MCF 10A (cell line): Measurements from ENCODE around the gene SETBP1. TPM values are rescaled to one million over a fixed set of nuclear protein-coding genes. Genes with fewer than 3 reads are reported as not detected.

Experiments
- BruUV-seq: library from RNA; stranded (reverse); fragments of 400-500 nt; replicated peaks from 2 replicates; lab custom pipeline; 2021; lab: Mats Ljungman, UMichigan
- CTCF ChIA-PET: fragments of 300-600 bp; sonication (Branson Sonifier 250); formaldehyde crosslinking; extraction: SDS; loops from one replicate; lab custom pipeline; 2021; ENCODE audit warnings: antibody characterized with exemption, inconsistent platforms; lab: Yijun Ruan, JAX
- POLR2A ChIA-PET: fragments of 300-600, 350-650 bp; sonication (Branson Sonifier 250); formaldehyde crosslinking; extraction: SDS; loops from one replicate; lab custom pipeline; 2020; ENCODE audit warnings: antibody characterized with exemption, inconsistent platforms; lab: Yijun Ruan, JAX
- DNase-seq: peaks from one replicate; pipeline ENCODE4 v3.0.0-alpha.2; 2018; ENCODE audit not compliant: unreplicated experiment
- H3K27ac Mint-ChIP-seq: one replicate; pipeline ENCODE4 v1.8.0; 2022; ENCODE audit warnings: mild to moderate bottlenecking, low read depth, mixed read lengths; ENCODE audit not compliant: unreplicated experiment
- H3K27me3 Mint-ChIP-seq: one replicate; pipeline ENCODE4 v1.8.0; 2022; ENCODE audit warnings: mixed read lengths; ENCODE audit not compliant: insufficient read depth, unreplicated experiment
- H3K36me3 Mint-ChIP-seq: one replicate; pipeline ENCODE4 v1.8.0; 2022; ENCODE audit warnings: mild to moderate bottlenecking, moderate library complexity, mixed read lengths; ENCODE audit not compliant: insufficient read depth, unreplicated experiment
- H3K4me1 Mint-ChIP-seq: one replicate; pipeline ENCODE4 v1.8.0; 2022; ENCODE audit warnings: mixed read lengths; ENCODE audit not compliant: insufficient read depth, unreplicated experiment
- H3K4me3 Mint-ChIP-seq: one replicate; pipeline ENCODE4 v1.8.0; 2022; ENCODE audit warnings: mild to moderate bottlenecking, moderate library complexity, mixed read lengths; ENCODE audit not compliant: unreplicated experiment
- H3K9me3 Mint-ChIP-seq: one replicate; pipeline ENCODE4 v1.8.0; 2022; ENCODE audit warnings: mixed read lengths; ENCODE audit not compliant: unreplicated experiment
- CTCF ChIP-seq: fragments of 200-600 bp; IDR thresholded peaks from one replicate; pipeline ENCODE4 v1.8.0; 2022; ENCODE audit warnings: antibody characterized with exemption, mild to moderate bottlenecking; ENCODE audit not compliant: unreplicated experiment
- intact Hi-C: fragments of 100-400 bp; cut with micrococcal nuclease; formaldehyde crosslinking; loops from 2 replicates; pipeline ENCODE4 v1.14.1; 2022
- total RNA-seq: library from RNA; stranded (reverse); gene quantifications from 2 replicates; pipeline ENCODE4 v1.2.3, GENCODE V29; 2022

The SETBP1 gene
- total RNA-seq, 1 experiment from 2014 or later, result 4.8 TPM

GRCh38 chr18:44783371-44783770, 102.7 kb downstream of the SETBP1 start:
- H3K4me1 Mint-ChIP-seq, result no peaks in the 10 kb centered on the region
- TF ChIP-seq CTCF, result no peak
- CTCF ChIA-PET, result no interaction called here

DNA sequence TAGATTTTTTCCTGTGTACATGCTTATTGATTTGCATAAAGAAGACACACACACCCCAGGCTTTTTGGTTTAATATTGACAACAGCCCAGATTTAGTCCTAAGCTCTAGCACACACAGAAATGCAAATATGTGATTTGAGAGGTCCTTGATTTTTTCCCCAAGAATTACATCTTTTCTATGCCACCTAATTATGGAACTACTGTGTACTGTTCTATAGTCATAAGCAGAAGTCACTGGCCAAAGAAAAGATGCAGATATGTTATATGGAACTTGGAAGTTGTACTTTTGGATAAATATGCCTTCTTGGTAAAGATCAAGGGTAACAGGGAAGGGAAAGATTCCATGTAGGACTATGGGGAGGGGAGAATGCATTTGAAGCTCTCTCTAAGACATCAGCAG, 105.6 kb downstream of the SETBP1 start:
- Mint-ChIP-seq H3K27me3 (no peaks in the 10 kb centered on the region), H3K9me3 (no peaks in the 10 kb centered on the region), H3K4me3 (no peak overlapping the region), H3K36me3 (no peaks in the 10 kb centered on the region), H3K4me1 (peaks cover 13% of the 10 kb centered on the region), H3K27ac (no peak overlapping the region)
- DNase-seq, result no peak
- no peak for TF ChIP-seq CTCF
- no TSS peak for BruUV-seq
- ChIA-PET POLR2A (no interaction called here), CTCF (interaction anchor here (0.6 to 1.0 kb wide), 4 partner anchors 26 to 1197 kb away, joined by 3 to 4 read pairs (median 3); no protein-coding TSS in a partner anchor)
- intact Hi-C loops, result no loop called here

More at GRCh38 chr18:44783371-44783770, 102.7 kb downstream of the SETBP1 start:
- Mint-ChIP-seq H3K4me3 (no peak overlapping the region), H3K9me3 (no peaks in the 10 kb centered on the region), H3K27me3 (no peaks in the 10 kb centered on the region), H3K36me3 (no peaks in the 10 kb centered on the region), H3K27ac (no peak overlapping the region)
- no TSS peak for BruUV-seq
- no peak for DNase-seq
- intact Hi-C loops, result no loop called here
- POLR2A ChIA-PET, result interaction anchor here (0.6 kb wide), 1 partner anchor 17 kb away, joined by 3 read pairs; no protein-coding TSS in a partner anchor

DNA sequence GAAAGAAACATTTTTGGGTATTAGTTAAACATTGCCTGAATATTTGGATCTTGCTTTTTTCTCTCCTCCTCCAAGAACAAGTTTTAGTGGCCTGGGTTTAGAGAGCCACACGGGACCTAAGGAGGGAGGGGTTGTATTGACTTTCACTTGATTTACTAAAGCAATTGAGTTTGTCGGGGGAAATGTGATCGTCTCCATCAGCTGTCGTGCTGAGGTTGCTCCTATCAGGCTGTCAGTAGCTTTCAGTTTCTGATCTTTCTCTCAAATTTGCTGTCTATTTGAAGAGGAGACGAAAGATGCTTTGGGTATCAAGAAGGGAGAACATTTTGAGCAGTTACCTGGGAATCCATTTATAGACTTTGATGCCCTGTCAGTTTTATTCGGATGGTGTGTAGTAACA, 106.0 kb downstream of the SETBP1 start:
- POLR2A ChIA-PET, result no interaction called here
- H3K4me3 Mint-ChIP-seq, result no peak overlapping the region
- peaks cover 13% of the 10 kb centered on the region for H3K4me1 Mint-ChIP-seq

GRCh38 chr18:44788334-44788733, 107.6 kb downstream of the SETBP1 start:
- POLR2A ChIA-PET, result no interaction called here
- Mint-ChIP-seq H3K27ac (peak overlapping the region; percentile 83), H3K4me1 (peaks cover 13% of the 10 kb centered on the region), H3K36me3 (no peaks in the 10 kb centered on the region), H3K27me3 (no peaks in the 10 kb centered on the region), H3K4me3 (no peak overlapping the region), H3K9me3 (no peaks in the 10 kb centered on the region)
- intact Hi-C loops, result no loop called here
- no peak for DNase-seq
- no TSS peak for BruUV-seq
- TF ChIP-seq CTCF, result no peak
- CTCF ChIA-PET, result no interaction called here

More for the DNA sequence above, 106.0 kb downstream of the SETBP1 start:
- no peak for DNase-seq
- Mint-ChIP-seq H3K9me3 (no peaks in the 10 kb centered on the region), H3K27ac (no peak overlapping the region), H3K36me3 (no peaks in the 10 kb centered on the region), H3K27me3 (no peaks in the 10 kb centered on the region)
- TF ChIP-seq CTCF, result no peak
- CTCF ChIA-PET, result interaction anchor here (0.6 to 1.0 kb wide), 4 partner anchors 27 to 1197 kb away, joined by 3 to 4 read pairs (median 3); no protein-coding TSS in a partner anchor
- intact Hi-C loops, result no loop called here
- no TSS peak for BruUV-seq
